MCF 10A (cell line): Measurements from ENCODE around the gene ANXA2. TPM values are rescaled to one million over a fixed set of nuclear protein-coding genes. Genes with fewer than 3 reads are reported as not detected.
"Not testable (repeated sequence)": the region's sequence is repeated elsewhere in the genome, so short reads cannot be mapped to it uniquely, and the experiment has no call there.

Source experiments
- BruUV-seq: library from RNA; stranded (reverse); fragments of 400-500 nt; replicated peaks from 2 replicates; lab custom pipeline; 2021; lab: Mats Ljungman, UMichigan
- CTCF ChIA-PET: fragments of 300-600 bp; sonication (Branson Sonifier 250); formaldehyde crosslinking; extraction: SDS; loops from one replicate; lab custom pipeline; 2021; ENCODE audit warnings: antibody characterized with exemption, inconsistent platforms; lab: Yijun Ruan, JAX
- POLR2A ChIA-PET: fragments of 300-600, 350-650 bp; sonication (Branson Sonifier 250); formaldehyde crosslinking; extraction: SDS; loops from one replicate; lab custom pipeline; 2020; ENCODE audit warnings: antibody characterized with exemption, inconsistent platforms; lab: Yijun Ruan, JAX
- DNase-seq: peaks from one replicate; pipeline ENCODE4 v3.0.0-alpha.2; 2018; ENCODE audit not compliant: unreplicated experiment
- H3K27ac Mint-ChIP-seq: one replicate; pipeline ENCODE4 v1.8.0; 2022; ENCODE audit warnings: mild to moderate bottlenecking, low read depth, mixed read lengths; ENCODE audit not compliant: unreplicated experiment
- H3K27me3 Mint-ChIP-seq: one replicate; pipeline ENCODE4 v1.8.0; 2022; ENCODE audit warnings: mixed read lengths; ENCODE audit not compliant: insufficient read depth, unreplicated experiment
- H3K36me3 Mint-ChIP-seq: one replicate; pipeline ENCODE4 v1.8.0; 2022; ENCODE audit warnings: mild to moderate bottlenecking, moderate library complexity, mixed read lengths; ENCODE audit not compliant: insufficient read depth, unreplicated experiment
- H3K4me1 Mint-ChIP-seq: one replicate; pipeline ENCODE4 v1.8.0; 2022; ENCODE audit warnings: mixed read lengths; ENCODE audit not compliant: insufficient read depth, unreplicated experiment
- H3K4me3 Mint-ChIP-seq: one replicate; pipeline ENCODE4 v1.8.0; 2022; ENCODE audit warnings: mild to moderate bottlenecking, moderate library complexity, mixed read lengths; ENCODE audit not compliant: unreplicated experiment
- H3K9me3 Mint-ChIP-seq: one replicate; pipeline ENCODE4 v1.8.0; 2022; ENCODE audit warnings: mixed read lengths; ENCODE audit not compliant: unreplicated experiment
- intact Hi-C: fragments of 100-400 bp; cut with micrococcal nuclease; formaldehyde crosslinking; loops from 2 replicates; pipeline ENCODE4 v1.14.1; 2022
- total RNA-seq: library from RNA; stranded (reverse); gene quantifications from 2 replicates; pipeline ENCODE4 v1.2.3, GENCODE V29; 2022
- TF ChIP-seq, protein P1 (sequence below): fragments of 200-600 bp; IDR thresholded peaks from one replicate; pipeline ENCODE4 v1.8.0; 2022; ENCODE audit warnings: antibody characterized with exemption, mild to moderate bottlenecking; ENCODE audit not compliant: unreplicated experiment

Gene ANXA2
- total RNA-seq, 1 experiment from 2014 or later: 3,451 TPM

- TF ChIP-seq, protein P1, sequence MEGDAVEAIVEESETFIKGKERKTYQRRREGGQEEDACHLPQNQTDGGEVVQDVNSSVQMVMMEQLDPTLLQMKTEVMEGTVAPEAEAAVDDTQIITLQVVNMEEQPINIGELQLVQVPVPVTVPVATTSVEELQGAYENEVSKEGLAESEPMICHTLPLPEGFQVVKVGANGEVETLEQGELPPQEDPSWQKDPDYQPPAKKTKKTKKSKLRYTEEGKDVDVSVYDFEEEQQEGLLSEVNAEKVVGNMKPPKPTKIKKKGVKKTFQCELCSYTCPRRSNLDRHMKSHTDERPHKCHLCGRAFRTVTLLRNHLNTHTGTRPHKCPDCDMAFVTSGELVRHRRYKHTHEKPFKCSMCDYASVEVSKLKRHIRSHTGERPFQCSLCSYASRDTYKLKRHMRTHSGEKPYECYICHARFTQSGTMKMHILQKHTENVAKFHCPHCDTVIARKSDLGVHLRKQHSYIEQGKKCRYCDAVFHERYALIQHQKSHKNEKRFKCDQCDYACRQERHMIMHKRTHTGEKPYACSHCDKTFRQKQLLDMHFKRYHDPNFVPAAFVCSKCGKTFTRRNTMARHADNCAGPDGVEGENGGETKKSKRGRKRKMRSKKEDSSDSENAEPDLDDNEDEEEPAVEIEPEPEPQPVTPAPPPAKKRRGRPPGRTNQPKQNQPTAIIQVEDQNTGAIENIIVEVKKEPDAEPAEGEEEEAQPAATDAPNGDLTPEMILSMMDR: no peak
- CTCF ChIA-PET: interaction anchor here (0.7 to 1.0 kb wide), 3 partner anchors 9 to 42 kb away, joined by 3 to 4 read pairs (median 3); no protein-coding TSS in a partner anchor
- no peaks in the 10 kb centered on the region for H3K27me3 Mint-ChIP-seq
These were observed 14.1 kb upstream of the ANXA2 start for GRCh38 chr15:60411774-60412425.

DNA sequence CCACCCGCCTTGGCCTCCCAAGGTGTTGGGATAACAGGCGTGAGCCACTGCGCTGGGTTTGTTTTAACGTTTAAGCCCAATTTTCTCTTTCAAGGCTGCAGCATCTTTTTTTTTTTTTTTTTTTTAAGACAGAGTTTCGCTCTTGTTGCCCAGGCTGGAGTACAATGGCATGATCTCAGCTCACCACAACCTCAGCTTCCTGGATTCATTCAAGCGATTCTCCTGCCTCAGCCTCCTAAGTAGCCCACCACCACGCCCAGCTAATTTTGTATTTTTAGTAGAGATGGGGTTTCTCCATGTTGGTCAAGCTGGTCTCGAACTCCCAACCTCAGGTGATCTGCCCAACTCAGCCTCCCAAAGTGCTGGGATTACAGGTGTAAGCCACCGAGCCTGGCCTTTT is 12.6 kb upstream of the ANXA2 start:
- POLR2A ChIA-PET: interaction anchor here (0.6 to 11.6 kb wide), 3 partner anchors 12 to 82 kb away, joined by 3 to 238 read pairs (median 9); partner anchors contain the start of gene ANXA2
- H3K27ac Mint-ChIP-seq, H3K9me3 Mint-ChIP-seq, H3K27me3 Mint-ChIP-seq, BruUV-seq, DNase-seq, intact Hi-C loops, H3K4me3 Mint-ChIP-seq, H3K36me3 Mint-ChIP-seq: not testable (repeated sequence)
- CTCF ChIA-PET: interaction anchor here (0.6 to 1.3 kb wide), 2 partner anchors 51 to 818 kb away, joined by 3 to 6 read pairs; no protein-coding TSS in a partner anchor
- peaks cover 36% of the 10 kb centered on the region for H3K4me1 Mint-ChIP-seq

More at GRCh38 chr15:60411774-60412425, 14.1 kb upstream of the ANXA2 start:
- intact Hi-C loops: no loop called here
- Mint-ChIP-seq H3K27ac (no peak overlapping the region), H3K9me3 (no peaks in the 10 kb centered on the region), H3K36me3 (no peaks in the 10 kb centered on the region), H3K4me3 (no peak overlapping the region), H3K4me1 (peaks cover 30% of the 10 kb centered on the region)
- POLR2A ChIA-PET: interaction anchor here (0.6 to 11.6 kb wide), 5 partner anchors 9 to 29 kb away, joined by 3 to 238 read pairs (median 4); partner anchors contain the start of gene ANXA2
- no peak for DNase-seq
- BruUV-seq: no TSS peak

GRCh38 chr15:60408463-60408981 is 10.7 kb upstream of the ANXA2 start:
- H3K4me3 Mint-ChIP-seq: peak overlapping the region; percentile 2
- ChIA-PET POLR2A (interaction anchor here (0.6 to 11.6 kb wide), 15 partner anchors 12 to 724 kb away, joined by 3 to 238 read pairs (median 4); partner anchors contain the start of genes ANXA2 and ICE2), CTCF (interaction anchor here (1.3 kb wide), 1 partner anchor 12 kb away, joined by 5 read pairs; no protein-coding TSS in a partner anchor)
- intact Hi-C loops: loop anchor here (1.0 to 2.0 kb wide), 3 partner anchors 10 to 71 kb away; partner anchors contain the start of gene ICE2
- peak; percentile 95 for DNase-seq
- H3K36me3 Mint-ChIP-seq: peaks cover 5% of the 10 kb centered on the region
- no peaks in the 10 kb centered on the region for H3K27me3 Mint-ChIP-seq
- no TSS peak for BruUV-seq
- peak overlapping the region; percentile 87 for H3K27ac Mint-ChIP-seq
- H3K9me3 Mint-ChIP-seq: no peaks in the 10 kb centered on the region
- TF ChIP-seq, protein P1: no peak
- H3K4me1 Mint-ChIP-seq: peaks cover 27% of the 10 kb centered on the region

GRCh38 chr15:60407415-60407805 is 9.6 kb upstream of the ANXA2 start:
- Mint-ChIP-seq H3K4me3 (peak overlapping the region; percentile 13), H3K4me1 (peaks cover 30% of the 10 kb centered on the region), H3K27ac (peak overlapping the region; percentile 87), H3K9me3 (no peaks in the 10 kb centered on the region), H3K36me3 (peaks cover 5% of the 10 kb centered on the region), H3K27me3 (no peaks in the 10 kb centered on the region)
- CTCF ChIA-PET: no interaction called here
- no TSS peak for BruUV-seq
- TF ChIP-seq, protein P1: no peak
- intact Hi-C loops: no loop called here
- DNase-seq: peak; percentile 78
- POLR2A ChIA-PET: interaction anchor here (0.6 to 11.6 kb wide), 19 partner anchors 8 to 115 kb away, joined by 3 to 238 read pairs (median 4); partner anchors contain the start of gene ANXA2
